Stimulated activated CD4-positive, alpha-beta T cell treated with anti-CD3 and anti-CD28 coated beads, Interleukin-2, amount 100 ng/mL, for 24 hours (primary cell): ENCODE results near the gene DNAJC11.

Experiments used
- DNase-seq, 2 donors: peaks; one replicate each; pipeline ENCODE4 v3.0.0-alpha.2; 2020

Gene DNAJC11

DNA sequence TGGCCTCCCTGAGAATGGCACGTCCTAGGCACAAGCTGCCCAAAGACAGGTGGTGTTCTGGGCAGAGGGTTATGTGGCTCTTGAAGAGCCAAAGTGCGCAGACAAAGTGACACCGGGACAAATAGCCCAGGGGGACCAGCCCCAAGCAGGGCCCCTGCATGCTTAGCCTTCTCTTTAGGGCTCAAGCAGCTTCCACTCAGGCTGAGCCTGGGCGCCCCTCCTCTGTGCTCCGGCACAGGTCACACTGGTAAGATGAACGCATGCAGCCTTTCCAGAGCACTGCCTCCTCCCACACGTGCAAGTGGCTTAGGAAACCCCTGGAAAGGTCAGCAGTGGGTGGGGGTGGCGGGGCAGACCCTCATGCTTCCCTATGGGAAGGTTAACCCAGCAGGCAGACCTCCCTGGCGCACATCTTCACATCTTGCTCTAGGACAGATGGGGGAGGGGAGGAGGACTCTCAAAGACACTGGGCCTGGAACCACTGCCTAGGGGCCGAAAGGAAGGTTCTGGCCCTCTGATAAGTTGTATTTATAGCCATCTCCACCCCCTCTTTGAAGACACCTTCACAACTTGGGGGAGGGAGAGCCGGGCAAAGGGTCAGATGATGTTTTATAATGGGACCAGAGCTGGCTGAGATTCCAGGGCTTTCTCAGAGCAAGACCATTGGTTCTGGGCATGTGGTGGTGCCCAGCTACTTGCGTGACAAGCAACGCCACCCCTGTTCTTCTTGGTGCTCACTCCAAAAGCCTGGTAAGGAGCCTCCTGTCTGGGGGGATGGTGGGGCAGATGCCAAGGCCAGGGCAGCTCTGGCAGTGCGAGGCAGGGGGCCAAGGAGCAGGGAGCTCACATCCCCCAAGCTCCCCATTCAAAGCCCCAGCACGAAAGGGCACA, 104.5 kb downstream of the DNAJC11 start:
- DNase-seq, result no peak

DNA sequence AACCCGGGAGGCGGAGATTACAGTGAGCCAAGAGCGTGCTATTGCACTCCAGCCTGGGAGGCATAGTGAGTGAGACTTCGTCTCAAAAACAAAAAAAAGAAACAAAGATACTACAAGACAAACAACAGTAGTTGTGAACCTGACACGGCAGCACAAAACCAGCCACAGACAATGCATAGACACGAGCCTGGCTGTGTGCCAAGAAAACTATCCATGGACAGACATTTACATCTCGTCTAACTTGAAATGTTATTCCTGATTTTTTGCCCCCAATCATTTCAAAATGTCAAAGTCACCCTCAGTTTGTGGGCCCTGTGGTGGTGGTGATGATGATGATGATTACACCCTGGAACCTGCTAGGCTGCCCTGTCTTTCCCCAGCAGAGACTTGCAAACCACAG, 105.3 kb downstream of the DNAJC11 start:
- DNase-seq, result no peak

DNA sequence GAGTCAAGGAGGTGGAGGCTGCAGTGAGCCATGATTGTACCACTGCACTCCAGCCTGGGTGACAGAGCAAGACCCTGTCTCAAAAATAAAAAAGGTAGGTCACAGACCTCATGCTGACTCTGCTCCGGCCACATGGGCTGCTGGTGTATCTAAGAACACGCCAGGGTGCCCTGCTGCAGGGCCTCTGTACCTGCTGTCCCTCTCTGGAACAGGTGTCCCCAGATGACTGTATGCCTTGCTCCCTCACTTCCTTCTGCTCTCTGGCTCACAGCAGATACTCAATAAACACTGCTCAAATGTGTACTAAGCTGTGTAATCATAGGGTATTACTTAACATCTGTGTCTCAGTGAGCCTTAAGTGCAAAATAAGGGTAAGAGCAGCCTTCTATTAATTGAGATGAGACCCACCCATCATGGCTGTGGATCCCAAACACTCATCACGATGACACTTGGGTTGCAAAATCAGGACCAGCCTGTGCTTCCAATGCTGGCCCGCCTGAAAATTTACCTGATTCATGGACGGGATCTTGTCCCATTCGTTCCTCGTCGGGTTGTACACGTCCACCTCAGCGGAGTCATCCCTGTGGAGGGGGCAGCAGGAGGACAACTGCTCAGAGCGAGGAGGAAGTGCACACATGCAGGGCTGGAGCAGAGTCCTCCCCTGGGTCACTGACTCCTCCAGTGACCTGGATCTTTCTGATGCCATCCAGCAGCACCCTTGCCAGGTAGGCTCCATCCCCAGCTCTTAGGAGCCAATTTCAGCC, 106.5 kb downstream of the DNAJC11 start:
- no peak for DNase-seq

GRCh38 chr1:6593810-6594209, 107.8 kb downstream of the DNAJC11 start:
- no peak for DNase-seq

DNA sequence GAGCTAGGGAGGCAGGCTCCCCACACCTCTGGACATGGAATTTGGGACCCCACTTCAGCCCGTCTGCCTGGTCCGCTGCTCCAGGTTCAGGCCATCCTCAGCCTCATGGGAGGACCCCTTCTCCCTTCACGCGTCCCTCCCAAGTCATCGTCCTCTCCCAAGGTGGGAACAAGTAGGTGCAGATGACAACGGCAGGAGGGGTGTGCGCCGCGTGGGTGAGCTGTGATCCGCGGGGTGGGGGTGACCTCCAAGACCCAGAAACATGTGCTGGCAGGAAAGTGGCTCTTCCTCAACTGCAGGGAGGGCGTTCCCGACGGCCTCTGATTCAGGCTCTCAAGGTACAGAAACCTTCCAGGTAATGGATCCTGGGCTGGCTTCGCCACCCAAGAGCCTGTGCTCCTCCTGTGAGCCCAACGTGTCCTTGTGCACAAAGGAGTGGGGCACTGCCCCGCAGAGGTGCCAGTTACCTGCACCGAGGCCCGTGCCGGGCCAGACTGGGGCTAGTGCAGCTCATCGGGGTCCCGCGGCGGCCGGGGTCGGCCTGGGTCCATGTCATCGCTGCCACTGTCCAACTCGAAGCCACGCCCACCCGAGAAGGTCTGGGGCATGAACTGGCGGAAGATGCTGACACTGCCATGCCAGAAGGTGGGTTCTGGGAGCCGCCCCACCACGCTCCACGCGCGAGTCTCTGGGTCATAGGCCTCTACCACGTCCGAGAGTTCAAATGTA, 108.6 kb downstream of the DNAJC11 start:
- DNase-seq, result no peak

GRCh38 chr1:6592441-6592840, 109.2 kb downstream of the DNAJC11 start:
- DNase-seq, result no peak

DNA sequence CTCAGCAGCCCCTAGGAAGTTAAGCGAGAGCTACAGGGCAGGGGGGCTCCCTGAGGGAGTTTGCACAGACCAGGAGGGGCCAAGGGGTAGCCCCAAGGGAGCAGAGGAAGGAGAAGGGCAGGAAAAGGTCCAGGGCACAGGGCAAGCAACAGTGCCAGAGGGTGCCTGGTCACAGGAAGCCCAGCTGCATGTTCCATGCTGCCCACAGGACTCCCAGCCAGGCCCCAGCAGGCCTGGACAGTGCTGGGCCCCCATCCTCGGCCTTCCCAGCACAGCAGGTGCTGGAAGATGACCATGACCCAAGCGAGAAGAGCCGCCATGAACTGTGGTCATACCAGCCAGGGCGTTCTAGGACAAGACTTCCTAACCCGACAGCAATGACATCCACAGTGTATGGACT, 110.0 kb downstream of the DNAJC11 start:
- no peak for DNase-seq

DNA sequence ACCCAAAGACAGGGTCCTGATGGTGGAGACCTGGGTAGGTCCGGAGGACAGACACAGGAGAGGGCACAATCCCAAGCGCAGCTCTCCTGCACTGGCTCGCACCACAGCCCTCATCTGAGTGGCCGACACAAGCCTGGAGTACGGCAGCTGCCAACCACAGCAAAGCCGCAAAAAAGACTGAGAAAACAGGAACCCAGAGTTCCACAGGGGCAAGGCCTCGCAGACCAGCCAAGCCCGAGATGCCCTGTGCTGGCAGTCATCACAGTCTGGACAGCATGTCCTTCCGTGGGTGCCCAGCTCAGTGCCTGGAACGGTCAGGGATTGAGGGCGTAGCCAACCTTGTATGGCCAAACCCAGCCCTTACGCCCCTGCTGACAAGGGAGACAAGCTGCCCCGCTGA, 110.4 kb downstream of the DNAJC11 start:
- no peak for DNase-seq

- no peak for DNase-seq
Measured at GRCh38 chr1:6590046-6590445, 111.6 kb downstream of the DNAJC11 start.

GRCh38 chr1:6588893-6589520, 112.6 kb downstream of the DNAJC11 start:
- no peak for DNase-seq

- no peak for DNase-seq
Measured at GRCh38 chr1:6588128-6588892, 113.3 kb downstream of the DNAJC11 start.

DNA sequence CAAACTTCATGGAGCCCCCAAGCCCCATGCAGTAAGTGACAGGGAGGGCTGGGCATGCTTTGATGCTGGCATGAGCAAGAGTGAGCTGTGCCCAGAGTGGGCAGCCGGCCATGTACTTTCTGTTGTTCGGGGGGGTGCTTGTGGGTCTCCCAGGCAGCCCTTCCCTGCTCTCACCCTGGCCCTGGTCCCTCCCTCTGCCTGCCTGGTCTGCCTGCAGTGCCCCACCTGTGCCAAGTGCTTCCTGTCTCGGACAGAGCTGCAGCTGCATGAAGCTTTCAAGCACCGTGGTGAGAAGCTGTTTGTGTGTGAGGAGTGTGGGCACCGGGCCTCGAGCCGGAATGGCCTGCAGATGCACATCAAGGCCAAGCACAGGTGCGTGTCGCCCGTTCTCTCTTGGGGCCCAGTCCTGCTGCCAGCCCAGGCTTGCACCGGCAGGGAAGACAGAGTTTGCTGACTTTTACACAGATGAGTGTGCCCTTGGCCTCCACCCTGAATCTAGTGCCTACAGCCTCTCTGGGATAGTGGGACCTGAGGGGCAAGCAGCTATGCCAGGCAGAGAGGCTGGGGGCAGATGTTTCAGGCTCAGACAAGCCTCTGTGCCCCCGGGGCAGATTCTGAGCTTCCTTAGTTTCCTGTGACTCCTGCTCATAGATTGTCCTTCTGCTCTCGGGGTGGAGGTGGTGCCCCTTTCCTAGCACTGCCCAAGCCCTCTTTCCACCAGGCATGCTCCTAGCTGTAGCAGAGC, 114.2 kb downstream of the DNAJC11 start:
- no peak for DNase-seq

GRCh38 chr1:6586404-6586816, 115.2 kb downstream of the DNAJC11 start:
- no peak for DNase-seq

DNA sequence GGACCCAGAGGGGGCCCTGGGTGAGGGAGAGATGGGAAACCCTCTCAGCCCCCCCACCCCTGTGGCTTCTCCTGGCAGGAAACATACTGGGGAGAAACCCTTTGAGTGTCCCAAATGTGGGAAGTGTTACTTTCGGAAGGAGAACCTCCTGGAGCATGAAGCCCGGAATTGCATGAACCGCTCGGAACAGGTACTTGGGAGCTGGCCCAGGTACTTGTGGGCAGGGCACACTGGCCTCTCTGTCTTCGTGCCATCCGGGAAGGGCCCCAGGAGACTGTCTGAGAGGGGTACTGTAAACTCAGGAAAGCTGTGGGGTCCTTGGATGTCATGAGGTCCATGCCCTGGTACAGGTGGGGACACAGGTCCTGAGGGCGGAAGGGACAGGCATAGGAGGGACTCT, 115.8 kb downstream of the DNAJC11 start:
- DNase-seq, result no peak

- DNase-seq, result no peak
Measured at GRCh38 chr1:6585081-6585722, 116.4 kb downstream of the DNAJC11 start.
